Activated T-helper 1 cell treated with Interleukin-2 at 50 U/mL for 16 hours (primary cell): ENCODE results near the gene NXPH4.

Experiments
- DNase-seq: peaks from one replicate; pipeline ENCODE4 v3.0.0-alpha.2; 2020; ENCODE audit warnings: low read depth

NXPH4 gene

DNA sequence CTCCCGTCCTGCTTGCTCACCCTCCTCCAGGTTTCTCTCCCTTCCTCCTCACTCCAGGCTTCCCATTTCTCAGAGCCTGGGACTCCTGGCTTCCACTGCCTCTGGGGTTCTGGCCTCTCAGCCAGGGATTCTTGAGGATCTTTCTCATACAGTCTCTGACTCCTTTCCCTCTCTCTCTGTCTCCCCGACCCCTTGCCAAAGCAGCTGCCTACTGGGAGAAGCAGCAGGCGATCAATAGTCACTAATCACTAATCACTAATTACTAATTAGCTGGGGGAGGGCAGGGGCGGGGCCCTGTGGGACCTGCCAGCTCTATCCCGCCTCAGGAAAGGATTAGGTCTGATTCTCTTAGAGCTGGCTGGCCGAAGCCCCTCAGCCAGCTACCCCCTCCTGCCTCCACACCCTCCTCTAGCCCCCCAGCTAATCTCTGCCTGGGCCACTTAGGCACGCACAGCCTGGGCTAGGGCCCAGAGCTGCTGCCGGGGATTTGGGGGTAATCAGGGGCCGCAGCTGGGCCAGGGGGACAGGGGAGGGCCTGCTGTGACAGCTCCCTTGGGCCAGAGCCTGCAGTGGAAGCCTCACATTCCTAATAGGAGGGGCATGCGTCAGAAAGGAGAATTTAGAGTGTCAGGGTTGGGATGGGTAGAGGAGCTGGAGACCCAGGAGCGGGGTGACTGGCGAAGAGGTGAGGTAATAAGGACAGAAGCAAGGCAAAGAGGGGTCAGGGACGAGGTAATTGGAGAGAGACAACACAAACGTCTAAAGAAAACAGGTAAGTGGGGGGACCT lies 2.8 kb downstream of the NXPH4 start:
- DNase-seq: no peak

DNA sequence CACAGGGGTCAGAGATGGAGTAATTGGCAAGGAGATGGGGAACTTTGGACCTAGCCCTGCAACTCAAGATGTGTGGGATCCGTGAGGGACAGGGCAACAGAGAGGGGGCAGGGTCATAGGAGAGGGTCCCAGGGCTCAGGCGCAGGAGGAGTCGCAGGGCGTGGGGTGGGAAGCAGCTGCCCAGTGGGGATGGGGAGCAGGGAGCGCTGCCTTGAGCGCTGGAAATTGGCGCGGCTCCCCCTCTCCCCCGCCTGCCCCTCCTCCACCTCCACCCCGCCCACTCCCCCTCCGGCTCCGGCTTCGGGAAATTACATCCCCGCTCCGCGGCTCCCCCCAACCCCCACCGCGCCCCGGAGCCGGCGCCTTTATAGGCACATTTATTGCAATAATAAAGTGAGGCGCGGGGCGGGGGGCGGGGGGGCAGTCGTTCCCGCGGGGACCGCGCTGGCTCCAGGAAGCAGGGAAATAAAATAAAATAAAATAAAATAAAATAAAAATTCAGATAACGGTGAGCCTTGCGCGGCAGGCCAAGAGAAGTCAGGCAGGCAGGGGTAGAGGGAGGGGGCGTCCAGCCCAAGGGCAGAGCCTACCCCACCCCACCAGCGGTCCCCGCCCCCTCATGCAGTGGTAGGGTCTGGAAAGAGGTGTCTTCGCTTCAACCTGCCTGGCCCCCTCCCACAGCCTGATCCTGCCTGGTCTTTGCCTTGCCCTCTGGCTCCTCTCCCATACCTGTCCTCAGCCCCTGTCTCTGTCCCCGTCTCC lies 3.6 kb downstream of the NXPH4 start:
- no peak for DNase-seq

DNA sequence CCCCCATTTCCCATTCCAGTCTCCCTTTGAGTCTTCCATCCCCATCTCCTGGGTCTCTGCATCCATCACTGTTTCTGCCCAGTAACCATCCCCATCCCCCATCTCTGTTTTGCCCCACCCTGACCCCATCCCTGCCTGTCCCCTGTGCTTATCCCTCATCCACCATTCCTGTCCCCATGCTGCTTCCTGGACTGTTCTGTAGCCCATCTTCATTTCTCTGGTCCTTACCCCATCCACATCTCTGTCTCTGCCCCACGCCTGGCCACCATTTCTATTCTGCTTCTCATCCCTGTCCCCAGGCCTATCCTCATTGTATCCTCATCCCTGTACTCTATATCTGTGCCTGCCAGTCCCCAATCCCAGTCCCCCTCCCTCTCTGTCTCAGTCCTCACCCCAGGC lies 4.2 kb downstream of the NXPH4 start:
- DNase-seq: no peak

DNA sequence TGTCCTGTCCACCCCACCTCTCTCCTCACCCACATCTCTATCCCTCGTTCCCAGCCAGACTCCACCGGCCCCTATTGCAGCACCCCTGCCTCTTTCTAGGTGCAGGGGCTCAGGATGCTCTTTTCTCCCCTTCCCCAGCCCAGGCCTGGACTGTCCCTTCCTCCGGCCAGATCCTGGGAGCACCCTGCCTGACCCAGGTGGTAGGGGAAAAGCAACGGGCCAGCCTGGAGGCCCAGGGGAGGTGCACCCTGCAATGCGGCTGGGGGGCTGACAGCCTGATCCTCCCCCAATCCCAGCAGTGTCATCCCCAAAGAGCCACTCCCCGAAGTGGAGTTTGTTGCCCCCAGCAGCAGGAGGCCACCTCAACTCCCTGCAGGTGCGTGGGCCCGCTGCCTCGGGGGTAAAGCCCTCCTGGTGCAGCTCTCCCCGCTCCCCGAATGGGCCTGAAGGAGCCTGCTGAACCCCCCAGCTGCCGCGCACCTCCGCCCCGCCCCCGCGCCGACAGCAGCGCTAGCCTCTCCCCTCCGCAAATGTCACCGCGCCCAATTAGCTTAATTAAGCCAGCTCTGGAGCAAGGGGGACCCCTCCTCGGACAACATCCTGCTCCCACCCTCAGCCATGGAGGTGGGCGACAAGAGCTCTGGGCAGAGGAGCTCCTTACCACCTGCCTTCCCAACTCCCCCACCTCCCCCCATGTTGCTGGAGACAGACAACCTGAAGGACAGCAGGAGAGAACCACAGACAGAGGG lies 4.7 kb downstream of the NXPH4 start:
- DNase-seq: no peak

DNA sequence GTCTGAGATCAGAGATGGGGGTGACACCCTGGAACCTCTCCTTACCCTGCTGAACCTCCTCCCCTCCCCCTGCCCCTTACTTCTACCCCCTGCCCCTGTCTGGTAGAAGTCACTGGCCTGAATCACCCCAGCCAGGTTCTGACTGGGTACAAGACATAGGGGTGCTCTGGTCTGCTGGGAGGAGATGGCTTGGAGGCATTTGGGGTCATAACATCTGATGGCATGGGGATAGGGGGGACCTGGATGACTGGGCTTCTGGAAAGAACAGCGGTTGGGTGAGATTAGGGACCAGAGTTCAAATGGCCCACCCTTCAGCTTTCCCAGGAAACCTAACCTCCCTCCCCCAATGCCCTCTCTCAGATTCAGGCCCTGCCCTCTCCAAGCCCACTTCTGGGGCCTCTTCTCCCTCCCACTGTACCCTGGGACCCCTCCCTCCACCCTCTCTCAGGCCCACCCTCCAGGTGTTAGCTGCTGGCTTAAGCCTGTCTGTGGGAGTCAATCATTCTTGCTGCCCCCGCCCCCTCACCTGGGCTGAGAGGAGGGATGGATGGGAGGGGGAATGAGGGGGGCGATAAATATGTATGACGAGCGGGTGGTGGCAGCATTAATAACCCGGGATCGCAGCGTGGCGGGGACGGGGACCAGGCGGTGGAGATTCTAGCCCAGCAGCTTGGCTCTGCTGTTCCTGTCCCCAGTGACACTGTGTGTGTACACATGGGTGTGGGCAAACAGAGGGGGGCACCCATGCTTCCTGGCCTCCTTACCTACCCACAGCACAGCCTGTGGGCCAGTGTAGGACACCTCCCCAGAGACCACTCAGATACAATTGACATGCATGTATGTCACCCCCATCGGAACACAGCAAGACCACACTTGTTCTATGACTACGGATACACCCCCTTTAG lies 5.9 kb downstream of the NXPH4 start:
- no peak for DNase-seq

DNA sequence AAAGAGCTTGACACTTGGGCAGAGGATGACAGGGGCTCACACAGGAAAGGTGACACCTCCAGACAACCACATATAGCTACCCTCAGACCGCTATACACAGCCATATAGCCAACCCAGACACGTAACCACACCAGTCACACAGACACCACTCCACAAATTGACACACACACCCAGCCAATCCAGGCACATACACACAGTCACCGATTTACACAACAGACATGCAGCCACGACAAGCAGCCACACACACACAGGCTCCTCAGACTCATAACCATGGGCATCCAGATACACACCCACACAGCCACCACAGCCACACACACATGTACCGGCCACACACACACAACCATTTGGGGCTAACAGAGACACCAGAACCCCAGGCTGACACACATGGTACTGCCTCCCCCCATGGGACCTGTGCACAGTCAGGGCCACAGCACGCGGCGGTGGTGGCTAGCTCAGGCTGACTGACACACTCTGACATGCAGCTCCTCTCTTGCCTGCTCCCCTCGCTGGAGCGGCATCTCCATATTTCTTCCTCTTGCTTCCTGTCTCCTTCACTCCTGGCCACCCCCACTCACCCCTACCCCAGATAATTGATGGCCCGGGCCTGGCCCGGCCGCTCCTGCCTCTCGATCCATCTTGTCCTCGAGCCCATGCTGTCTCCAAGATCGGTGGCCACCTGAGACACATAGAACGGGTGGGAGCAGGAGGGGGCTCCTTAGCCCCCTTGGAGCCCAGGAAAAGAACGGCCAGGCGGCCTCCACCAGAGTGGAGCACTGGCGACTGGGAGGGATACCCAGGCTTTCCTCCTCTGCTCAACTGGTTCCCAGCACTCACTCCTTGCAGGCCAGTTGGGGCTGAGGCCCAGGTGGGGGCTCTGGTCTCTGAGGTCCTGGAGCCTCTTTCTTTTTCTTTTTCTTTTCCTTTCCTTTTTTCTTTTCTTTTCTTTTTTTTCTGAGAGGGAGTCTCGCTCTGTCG lies 6.9 kb downstream of the NXPH4 start:
- DNase-seq: no peak

DNA sequence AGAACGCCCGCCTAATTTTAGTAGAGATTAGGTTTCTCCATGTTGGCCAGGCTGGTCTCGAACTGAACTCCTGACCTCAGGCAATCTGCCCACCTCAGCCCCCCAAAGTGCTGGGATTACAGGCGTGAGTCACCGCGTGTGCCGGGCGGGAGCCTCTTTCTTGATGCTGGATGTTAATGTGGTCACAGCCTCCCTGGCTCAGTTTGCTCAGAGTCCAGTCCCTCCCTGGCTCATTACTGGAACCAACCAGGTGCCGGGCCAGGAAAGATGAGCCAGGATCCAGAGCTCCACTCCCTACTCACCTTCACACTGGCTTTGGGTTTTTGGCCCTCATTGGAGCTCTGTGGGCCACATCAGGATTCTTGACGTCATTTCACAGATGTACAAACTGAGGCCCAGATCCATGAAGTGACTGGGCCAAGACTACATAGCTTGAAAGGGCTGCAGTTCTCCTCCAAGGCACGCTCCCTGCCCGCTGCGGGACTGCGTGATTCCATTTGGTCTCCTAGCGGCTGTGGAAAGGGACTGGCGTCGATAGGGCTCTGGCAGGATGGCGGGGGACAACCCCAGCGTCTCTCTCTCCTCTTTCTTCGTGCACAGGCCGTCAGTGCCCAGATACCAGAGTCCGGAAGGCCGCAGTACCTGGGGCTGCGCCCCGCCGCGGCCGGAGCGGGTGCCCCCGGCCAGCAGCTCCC lies 7.8 kb downstream of the NXPH4 start:
- DNase-seq: no peak

DNA sequence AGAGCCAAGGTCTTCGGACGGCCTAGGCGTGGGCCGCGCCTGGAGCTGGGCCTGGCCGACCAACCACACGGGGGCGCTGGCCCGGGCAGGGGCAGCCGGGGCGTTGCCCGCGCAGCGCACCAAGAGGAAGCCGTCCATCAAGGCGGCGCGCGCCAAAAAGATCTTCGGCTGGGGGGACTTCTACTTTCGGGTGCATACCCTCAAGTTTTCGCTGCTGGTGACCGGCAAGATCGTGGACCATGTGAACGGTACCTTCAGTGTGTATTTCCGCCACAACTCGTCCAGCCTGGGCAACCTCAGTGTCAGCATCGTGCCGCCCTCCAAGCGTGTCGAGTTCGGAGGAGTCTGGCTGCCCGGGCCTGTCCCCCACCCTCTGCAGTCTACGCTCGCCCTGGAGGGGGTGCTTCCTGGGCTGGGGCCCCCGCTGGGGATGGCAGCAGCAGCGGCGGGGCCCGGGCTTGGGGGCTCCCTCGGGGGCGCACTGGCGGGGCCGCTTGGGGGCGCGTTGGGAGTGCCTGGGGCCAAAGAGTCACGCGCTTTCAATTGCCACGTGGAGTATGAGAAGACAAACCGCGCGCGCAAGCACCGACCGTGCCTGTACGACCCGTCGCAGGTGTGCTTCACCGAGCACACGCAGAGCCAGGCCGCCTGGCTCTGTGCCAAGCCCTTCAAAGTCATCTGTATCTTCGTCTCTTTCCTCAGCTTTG lies 8.5 kb downstream of the NXPH4 start:
- no peak for DNase-seq

DNA sequence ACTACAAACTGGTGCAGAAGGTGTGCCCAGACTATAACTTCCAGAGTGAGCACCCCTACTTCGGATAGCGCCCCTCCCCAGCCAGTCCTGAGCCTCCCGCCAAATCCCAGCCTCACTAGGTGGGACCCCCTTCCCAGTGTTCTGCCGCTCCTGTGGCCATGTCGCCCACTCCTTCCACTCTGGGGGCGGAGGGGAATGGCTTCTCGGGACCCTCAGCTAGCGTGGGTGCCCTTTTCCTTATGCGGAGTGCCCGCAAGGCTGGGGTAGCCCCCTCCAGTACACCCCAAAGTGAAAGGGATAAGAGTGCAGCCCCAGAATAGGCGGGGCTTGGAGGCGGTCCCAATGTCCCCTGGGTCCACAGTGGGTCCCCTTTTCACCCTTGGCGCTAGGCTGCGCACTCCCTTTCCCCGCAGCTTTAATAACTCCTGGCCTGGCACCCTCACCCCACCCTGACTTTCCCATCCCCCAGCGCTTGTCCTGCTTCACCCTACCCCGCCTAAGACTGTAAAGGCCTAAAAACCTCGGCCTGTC lies 9.2 kb downstream of the NXPH4 start:
- DNase-seq: no peak

DNA sequence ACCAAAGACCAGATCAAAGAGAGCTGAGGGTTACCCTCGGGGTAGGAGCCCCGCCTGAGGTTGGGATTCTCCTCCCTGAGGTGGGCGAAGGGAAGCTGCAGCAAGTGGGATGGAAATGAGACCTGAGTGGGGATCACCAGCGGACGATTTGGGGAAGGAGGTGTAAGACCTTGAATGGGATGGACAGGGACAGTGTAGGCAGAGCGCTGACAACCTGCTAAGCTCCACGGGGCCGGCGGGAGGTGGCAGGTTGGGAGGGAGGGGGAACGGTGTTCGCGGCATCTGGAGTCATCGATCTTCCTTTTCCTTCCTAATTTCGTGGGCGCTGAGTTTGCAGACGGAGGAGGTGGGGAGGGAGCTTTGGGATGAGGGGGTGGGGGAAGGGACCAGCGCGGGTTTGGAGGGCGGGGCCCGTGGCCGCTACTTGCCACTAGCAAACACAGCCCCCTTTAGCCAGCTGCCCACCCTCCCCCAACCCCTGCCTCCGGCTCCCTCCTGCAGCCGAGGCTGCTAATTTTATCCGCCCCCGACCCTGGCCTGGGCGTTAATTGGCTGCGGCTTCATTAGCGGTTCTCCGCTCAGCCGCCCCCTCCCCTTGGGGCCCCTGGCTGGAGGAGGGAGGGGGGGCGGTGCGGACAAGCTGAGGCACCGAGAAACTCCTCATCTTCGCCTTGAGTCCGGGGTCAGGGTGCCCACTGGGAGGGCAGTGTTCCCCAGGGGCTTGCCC lies 10.2 kb downstream of the NXPH4 start:
- DNase-seq: no peak

DNA sequence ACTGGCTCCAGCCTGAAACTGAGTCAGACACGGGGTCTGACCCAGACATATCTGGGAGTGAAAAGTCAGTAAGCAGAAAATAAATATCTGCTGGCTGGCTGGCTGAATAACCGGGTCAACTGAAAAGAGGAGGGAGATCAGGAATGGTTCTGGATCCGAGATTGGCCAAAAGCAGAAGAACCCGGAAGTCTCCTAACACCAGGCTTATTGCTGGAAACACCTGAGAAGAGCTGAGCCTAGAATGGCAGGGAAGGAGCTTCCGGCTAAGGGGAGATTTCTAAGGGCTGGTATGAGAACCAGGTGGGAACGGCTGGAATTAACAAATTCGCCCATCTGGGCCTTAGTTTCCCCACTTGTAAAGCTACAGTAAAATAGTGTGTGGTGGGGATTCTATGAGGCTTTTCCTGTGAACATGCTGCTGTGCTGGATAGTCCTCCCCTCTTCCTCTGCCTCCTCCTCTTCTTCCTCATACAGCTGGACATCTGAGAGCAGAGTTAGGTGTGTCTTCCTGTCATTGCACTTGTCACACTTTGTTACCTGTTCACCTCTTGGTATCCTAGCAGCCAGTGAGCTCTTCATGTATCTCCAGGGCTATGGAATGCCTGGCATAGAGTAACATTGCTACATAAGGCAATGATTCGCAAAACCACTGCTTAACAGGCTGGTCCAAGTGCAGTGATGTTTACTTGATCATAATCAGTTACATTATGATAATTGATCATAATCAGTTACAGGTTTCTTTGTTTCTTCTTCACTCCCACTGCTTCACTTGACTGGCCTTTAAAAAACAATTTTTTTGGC lies 10.9 kb downstream of the NXPH4 start:
- no peak for DNase-seq

DNA sequence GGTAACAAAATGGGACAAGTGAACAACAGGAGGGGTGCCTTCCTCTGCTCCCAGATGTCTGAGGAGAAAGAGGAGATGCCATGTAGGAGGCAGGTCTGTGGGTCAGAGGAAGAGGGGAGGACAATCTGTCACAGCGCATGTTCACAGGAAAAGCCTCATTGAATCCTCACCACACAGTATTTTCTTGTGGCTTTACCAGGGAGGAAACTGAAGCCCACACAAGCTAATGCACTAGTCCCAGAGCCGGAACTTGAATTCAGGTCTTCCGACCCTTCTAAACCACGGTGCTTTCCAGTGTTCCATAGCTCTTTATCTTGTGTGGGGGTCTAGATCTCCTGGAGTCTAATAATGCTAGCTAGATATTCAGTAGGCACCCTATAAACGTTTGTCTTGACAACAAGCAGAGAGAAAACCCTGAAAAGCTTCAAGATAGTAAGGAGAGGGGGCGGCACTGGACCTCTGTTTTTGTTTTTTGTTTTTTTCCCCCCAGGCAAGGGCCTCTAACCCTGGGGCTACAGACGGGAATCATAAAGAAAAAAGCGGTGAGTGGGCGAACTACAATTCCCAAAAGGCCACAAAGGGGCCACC lies 12.5 kb downstream of the NXPH4 start:
- no peak for DNase-seq

DNA sequence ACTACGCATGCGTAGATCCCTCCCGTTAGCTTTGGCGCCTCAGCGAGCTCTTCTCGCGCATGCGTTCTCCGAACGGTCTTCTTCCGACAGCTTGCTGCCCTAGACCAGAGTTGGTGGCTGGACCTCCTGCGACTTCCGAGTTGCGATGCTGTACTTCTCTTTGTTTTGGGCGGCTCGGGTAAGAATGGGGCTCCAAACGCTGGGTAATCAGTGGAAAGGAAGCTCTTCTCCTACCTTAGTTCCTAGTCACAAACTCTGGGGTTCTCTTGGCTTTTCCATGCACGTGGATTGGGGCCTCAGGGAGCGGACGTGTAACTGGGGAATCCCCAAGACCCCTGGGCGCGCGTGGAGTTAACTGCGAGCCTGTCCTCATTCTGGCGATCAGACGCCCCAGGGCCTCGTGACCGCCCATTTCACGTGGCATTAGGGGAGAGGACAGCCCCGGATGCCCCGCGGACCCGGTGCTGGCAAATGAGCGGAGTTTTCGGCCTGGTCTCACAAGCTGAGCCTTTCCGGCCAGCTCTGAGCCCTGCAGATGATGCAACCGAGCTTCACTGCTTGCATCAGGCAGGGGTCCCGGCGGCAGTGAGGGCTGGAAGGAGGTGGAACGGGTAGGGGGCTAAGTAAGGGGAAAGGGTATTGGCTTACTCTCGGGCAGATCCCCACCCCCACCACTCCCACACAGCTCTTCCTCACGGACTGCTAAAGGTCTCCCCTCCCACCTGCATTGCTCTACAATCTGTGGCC lies 13.2 kb downstream of the NXPH4 start, which contains the start of gene SHMT2:
Gene SHMT2, plus strand, starts transcription at position 78 of the 747 bp plus-strand sequence. Its CDS starts 68 bp downstream, at position 146.
- DNase-seq: peak; percentile 85

DNA sequence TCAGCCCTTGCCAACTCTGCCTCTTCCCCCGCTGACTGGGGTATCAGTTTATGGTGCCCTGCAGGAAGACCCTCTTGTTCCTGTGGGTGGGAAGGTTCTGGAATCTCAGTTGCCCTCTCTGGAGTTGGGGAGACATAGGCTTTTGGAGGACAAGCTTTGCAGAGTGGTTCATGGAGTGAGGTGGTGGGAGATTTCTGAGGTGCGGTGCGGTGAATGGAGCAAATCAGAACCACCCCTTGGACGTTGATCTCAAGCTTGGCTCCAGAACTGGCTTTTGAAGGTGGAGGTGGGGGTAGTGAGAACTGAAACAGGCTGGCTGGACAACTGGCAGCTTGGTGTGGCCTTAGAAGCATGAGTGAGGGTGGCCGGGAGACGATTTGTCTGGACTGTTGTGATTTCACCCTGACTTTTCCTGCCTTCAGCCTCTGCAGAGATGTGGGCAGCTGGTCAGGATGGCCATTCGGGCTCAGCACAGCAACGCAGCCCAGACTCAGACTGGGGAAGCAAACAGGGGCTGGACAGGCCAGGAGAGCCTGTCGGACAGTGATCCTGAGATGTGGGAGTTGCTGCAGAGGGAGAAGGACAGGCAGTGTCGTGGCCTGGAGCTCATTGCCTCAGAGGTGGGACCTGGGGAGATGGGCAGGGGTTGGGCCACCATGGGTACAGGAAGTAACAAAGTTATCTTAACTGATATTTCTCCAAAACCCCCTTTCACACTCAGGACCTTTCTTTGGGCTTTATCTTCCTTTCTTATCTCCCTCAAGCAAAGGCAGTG lies 14.0 kb downstream of the NXPH4 start:
- DNase-seq: no peak

DNA sequence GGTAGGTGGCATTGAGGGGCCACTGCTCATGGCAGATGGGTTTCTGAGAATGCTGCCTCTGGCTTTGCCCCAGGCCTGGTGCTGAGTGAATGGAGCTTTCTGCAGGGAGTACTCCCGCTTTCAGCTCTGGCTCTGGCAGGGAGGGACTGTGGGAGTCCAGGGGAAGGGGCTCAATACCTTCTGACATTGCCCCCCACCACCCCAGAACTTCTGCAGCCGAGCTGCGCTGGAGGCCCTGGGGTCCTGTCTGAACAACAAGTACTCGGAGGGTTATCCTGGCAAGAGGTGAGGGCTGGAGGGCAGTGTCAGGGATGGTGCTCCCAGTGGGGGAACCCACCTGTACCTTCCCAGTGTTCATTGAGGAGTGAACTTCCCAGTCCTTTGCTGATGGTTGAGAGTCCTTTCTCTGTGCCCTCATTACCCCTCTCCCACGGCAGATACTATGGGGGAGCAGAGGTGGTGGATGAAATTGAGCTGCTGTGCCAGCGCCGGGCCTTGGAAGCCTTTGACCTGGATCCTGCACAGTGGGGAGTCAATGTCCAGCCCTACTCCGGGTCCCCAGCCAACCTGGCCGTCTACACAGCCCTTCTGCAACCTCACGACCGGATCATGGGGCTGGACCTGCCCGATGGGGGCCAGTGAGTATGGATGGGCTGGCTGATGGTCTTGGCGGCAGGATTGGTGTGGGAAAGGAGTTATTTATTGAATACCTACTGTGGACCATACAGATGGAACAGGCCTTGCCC lies 14.9 kb downstream of the NXPH4 start:
- no peak for DNase-seq
